ENCODE results near the gene NNMT. TPM values are rescaled to one million over a fixed set of nuclear protein-coding genes. Genes with fewer than 3 reads are reported as not detected.

NNMT gene
- total RNA-seq, 3 donors from 2014 or later = 13.1 to 112 (median 65.9) TPM

GRCh38 chr11:114290503-114291235, 5.5 kb upstream of the NNMT start:
- ATAC-seq (no peak), DNase-seq (no peak)
- H3K36me3 ChIP-seq (ENCODE audit: low read depth) = no peaks in the 10 kb centered on the region
- H3K4me1 ChIP-seq (ENCODE audit: low read depth) = no peaks in the 10 kb centered on the region
- no peak for TF ChIP-seq CTCF (IDR thresholded peaks at IDR 0.05)
- intact Hi-C loops (cut with DNase I, micrococcal nuclease) = no loop called here
- no peaks in the 10 kb centered on the region for H3K9me3 ChIP-seq
- H3K4me3 ChIP-seq = no peak overlapping the region

GRCh38 chr11:114291381-114291780, 4.8 kb upstream of the NNMT start:
- DNase-seq (no peak), ATAC-seq (no peak)
- no peak for TF ChIP-seq CTCF (IDR thresholded peaks at IDR 0.05)
- H3K4me1 ChIP-seq (ENCODE audit: low read depth) = no peaks in the 10 kb centered on the region
- no peaks in the 10 kb centered on the region for H3K36me3 ChIP-seq (ENCODE audit: low read depth)
- no peaks in the 10 kb centered on the region for H3K9me3 ChIP-seq
- no peak overlapping the region for H3K4me3 ChIP-seq
- intact Hi-C loops (cut with DNase I, micrococcal nuclease) = no loop called here

- no peaks in the 10 kb centered on the region for H3K9me3 ChIP-seq
- intact Hi-C loops (cut with DNase I, micrococcal nuclease) = no loop called here
These were observed 4.1 kb upstream of the NNMT start for GRCh38 chr11:114291842-114292680.

GRCh38 chr11:114293201-114293711, 2.9 kb upstream of the NNMT start:
- intact Hi-C loops (cut with DNase I, micrococcal nuclease) = no loop called here
- no peaks in the 10 kb centered on the region for H3K36me3 ChIP-seq (ENCODE audit: low read depth)
- no peaks in the 10 kb centered on the region for H3K9me3 ChIP-seq
- no peak overlapping the region for H3K4me3 ChIP-seq
- TF ChIP-seq CTCF (IDR thresholded peaks at IDR 0.05) = no peak
- no peaks in the 10 kb centered on the region for H3K4me1 ChIP-seq (ENCODE audit: low read depth)
- DNase-seq = no peak
- no peak for ATAC-seq

More at GRCh38 chr11:114291842-114292680, 4.1 kb upstream of the NNMT start:
- DNase-seq = no peak
- Histone ChIP-seq H3K4me3 (no peak overlapping the region), H3K36me3 (ENCODE audit: low read depth) (no peaks in the 10 kb centered on the region), H3K4me1 (ENCODE audit: low read depth) (no peaks in the 10 kb centered on the region)
- no peak for TF ChIP-seq CTCF (IDR thresholded peaks at IDR 0.05)
- no peak for ATAC-seq

GRCh38 chr11:114296605-114297372, 590 bp downstream of the NNMT start:
- DNase-seq = no peak
- Histone ChIP-seq H3K4me1 (ENCODE audit: low read depth) (no peaks in the 10 kb centered on the region), H3K9me3 (no peaks in the 10 kb centered on the region), H3K36me3 (ENCODE audit: low read depth) (no peaks in the 10 kb centered on the region), H3K4me3 (no peak overlapping the region)
- no peak for TF ChIP-seq CTCF (IDR thresholded peaks at IDR 0.05)
- no peak for ATAC-seq
- intact Hi-C loops (cut with DNase I, micrococcal nuclease) = no loop called here

All from mucosa of descending colon (tissue), 3 donors.